Fibroblast of skin of right biceps (primary cell): ENCODE measurements around the gene NCF2.

Source experiments
- DNase-seq: peaks from one replicate; pipeline ENCODE4 v3.0.0-alpha.2; 2013

NCF2 gene

GRCh38 chr1:183548116-183548515 is 42.1 kb downstream of the NCF2 start:
- DNase-seq, result no peak

- DNase-seq, result no peak
These were observed 43.8 kb downstream of the NCF2 start for GRCh38 chr1:183546427-183546826.

GRCh38 chr1:183544598-183545297 is 45.5 kb downstream of the NCF2 start:
- DNase-seq, result no peak

GRCh38 chr1:183543619-183544204 is 46.5 kb downstream of the NCF2 start:
- DNase-seq, result peak; percentile 60

- no peak for DNase-seq
These were observed 52.9 kb downstream of the NCF2 start for GRCh38 chr1:183537405-183537804.

GRCh38 chr1:183533617-183534174 is 56.6 kb downstream of the NCF2 start:
- no peak for DNase-seq

GRCh38 chr1:183528577-183528976 is 61.7 kb downstream of the NCF2 start:
- no peak for DNase-seq

GRCh38 chr1:183522104-183522503 is 68.2 kb downstream of the NCF2 start:
- DNase-seq, result no peak

- no peak for DNase-seq
These were observed 69.9 kb downstream of the NCF2 start for GRCh38 chr1:183520379-183520778.

GRCh38 chr1:183517401-183517800 is 72.9 kb downstream of the NCF2 start:
- DNase-seq, result no peak

- no peak for DNase-seq
These were observed 73.5 kb downstream of the NCF2 start for GRCh38 chr1:183516725-183517124.

GRCh38 chr1:183515002-183515689 is 75.1 kb downstream of the NCF2 start:
- peak; percentile 82 for DNase-seq

GRCh38 chr1:183514235-183514634 is 76.0 kb downstream of the NCF2 start:
- DNase-seq, result no peak

- no peak for DNase-seq
These were observed 77.8 kb downstream of the NCF2 start for GRCh38 chr1:183512450-183512849.

GRCh38 chr1:183508694-183509093 is 81.6 kb downstream of the NCF2 start:
- DNase-seq, result no peak

- peak; percentile 48 for DNase-seq
These were observed 83.7 kb downstream of the NCF2 start for GRCh38 chr1:183506561-183506960.
